A549 (cell line): ENCODE data around the gene DTNB. TPM values are rescaled to one million over a fixed set of nuclear protein-coding genes. Genes with fewer than 3 reads are reported as not detected.

Experiments
- ATAC-seq, 2 experiments: fragments of 200-7000 bp in 1 of 2; fragments of >200 bp in 1 of 2; cut with Nextera tagmentation in 1 of 2; cut with Tn5 transposase in 1 of 2; 3 replicates each; pipeline versions ENCODE4 v1.8.0 to v1.9.1; 2018 to 2020; ENCODE audit warnings: mild to moderate bottlenecking in 1 of 2, moderate library complexity in 1 of 2
- CTCF ChIA-PET: fragments of 300-600 bp; sonication (Branson Sonifier 250); formaldehyde crosslinking; extraction: SDS; loops from one replicate; lab custom pipeline; 2021; ENCODE audit warnings: antibody characterized with exemption, inconsistent platforms; lab: Yijun Ruan, JAX
- POLR2A ChIA-PET: fragments of 350-600 bp; formaldehyde crosslinking; extraction: SDS; loops from one replicate; lab custom pipeline; 2021; ENCODE audit warnings: antibody characterized with exemption, inconsistent platforms; lab: Yijun Ruan, JAX
- DNase-seq, 2 experiments: peaks; one replicate each; pipeline versions ENCODE4 v3.0.0 to v3.0.0-alpha.2; 2011 to 2016; ENCODE audit warnings: low read depth in 1 of 2, low spot score in 1 of 2
- FAIRE-seq: peaks from 2 replicates; lab custom pipeline; 2011; peaks lifted over from hg19 to GRCh38; lab: Jason Lieb, UNC
- H3K27ac ChIP-seq, 2 experiments: fragments of >200 bp; sonication (Bioruptor Twin); formaldehyde crosslinking; 3 replicates each; pipeline ENCODE4 v1.5.1; 2016 to 2017
- H3K4me1 ChIP-seq: fragments of >200 bp; sonication (Bioruptor Twin); formaldehyde crosslinking; 3 replicates; pipeline ENCODE4 v1.6.1; 2016
- H3K4me2 ChIP-seq: fragments of >200 bp; sonication (Bioruptor Twin); formaldehyde crosslinking; 3 replicates; pipeline ENCODE4 v1.6.1; 2016
- H3K4me3 ChIP-seq: fragments of >200 bp; sonication (Bioruptor Twin); formaldehyde crosslinking; 3 replicates; pipeline ENCODE4 v1.5.1; 2016
- H3K9me3 ChIP-seq: fragments of >200 bp; sonication (Bioruptor Twin); formaldehyde crosslinking; 3 replicates; pipeline ENCODE4 v1.6.1; 2016
- BHLHE40 ChIP-seq: IDR thresholded peaks from 2 replicates; pipeline ENCODE4 v1.6.1; 2012; ENCODE audit warnings: low read depth, low read length, inconsistent platforms
- CEBPB ChIP-seq, 2 experiments: fragments of >200 bp in 1 of 2; sonication (Bioruptor Twin) in 1 of 2; formaldehyde crosslinking in 1 of 2; IDR thresholded peaks; 2 replicates each; pipeline ENCODE4 v1.6.1; 2012 to 2016
- CHD2 ChIP-seq: fragments of 150-350 bp; IDR thresholded peaks from 2 replicates; pipeline ENCODE4 v1.6.1; 2014; ENCODE audit warnings: low read length; ENCODE audit not compliant: partially characterized antibody
- EP300 ChIP-seq, 2 experiments: fragments of >200 bp; sonication (Bioruptor Twin); formaldehyde crosslinking; IDR thresholded peaks; 2 replicates in 1 of 2; 3 replicates in 1 of 2; pipeline ENCODE4 v1.6.1; 2016 to 2017
- ESRRA ChIP-seq: fragments of 150-350 bp; IDR thresholded peaks from 2 replicates; pipeline ENCODE4 v1.6.1; 2014; ENCODE audit warnings: mild to moderate bottlenecking, low read length, borderline replicate concordance
- GATA3 ChIP-seq: IDR thresholded peaks from 2 replicates; pipeline ENCODE4 v1.6.1; 2012; ENCODE audit warnings: borderline replicate concordance
- HOXA7 ChIP-seq: fragments of 250-450 bp; sonication (Bioruptor Pico); IDR thresholded peaks from 2 replicates; pipeline ENCODE4 v1.5.0; 2020; ENCODE audit warnings: mild to moderate bottlenecking, moderate library complexity
- HOXB5 ChIP-seq: fragments of 250-450 bp; sonication (Bioruptor Pico); IDR thresholded peaks from 2 replicates; pipeline ENCODE4 v1.5.0; 2020; ENCODE audit warnings: mild to moderate bottlenecking, moderate library complexity
- JUN ChIP-seq, 2 experiments: fragments of >200 bp; sonication (Bioruptor Twin); formaldehyde crosslinking; IDR thresholded peaks; 2 replicates in 1 of 2; 3 replicates in 1 of 2; pipeline ENCODE4 v1.6.1; 2016 to 2017
- KDM1A ChIP-seq: fragments of 200-600 bp; sonication (generic); IDR thresholded peaks from 2 replicates; pipeline ENCODE4 v1.6.1; 2016; ENCODE audit warnings: low read depth, mild to moderate bottlenecking
- KDM5A ChIP-seq: fragments of 200-600 bp; sonication (generic); IDR thresholded peaks from 2 replicates; pipeline ENCODE4 v1.6.1; 2016; ENCODE audit warnings: antibody characterized with exemption, mild to moderate bottlenecking
- MYC ChIP-seq: IDR thresholded peaks from 2 replicates; pipeline ENCODE4 v1.6.1; 2012; ENCODE audit warnings: mild to moderate bottlenecking, inconsistent platforms, low read length, improper control_type of control experiment, borderline replicate concordance
- NPAS2 ChIP-seq: fragments of 250-450 bp; sonication (Bioruptor Pico); IDR thresholded peaks from 2 replicates; pipeline ENCODE4 v1.8.0; 2022; ENCODE audit warnings: mild to moderate bottlenecking, moderate library complexity, borderline replicate concordance
- TFCP2L1 ChIP-seq: fragments of 250-450 bp; sonication (Bioruptor Pico); IDR thresholded peaks from 2 replicates; pipeline ENCODE4 v1.5.0; 2021; ENCODE audit warnings: mild to moderate bottlenecking
- TP53 ChIP-seq: fragments of 250-450 bp; sonication (Bioruptor Pico); IDR thresholded peaks from 2 replicates; pipeline ENCODE4 v1.5.0; 2021; ENCODE audit warnings: mild to moderate bottlenecking, moderate library complexity
- WGBS: methylation state at CpG from one replicate; pipeline ENCODE4 v1.1.6; 2017; ENCODE audit errors: missing lambda C conversion rate; 5-methylcytosine and 5-hydroxymethylcytosine counted together
- polyA plus RNA-seq, 4 experiments: library from polyadenylated mRNA; depleted of rRNA in 3 of 4; stranded (reverse); fragments of >200 nt; fragmentation: RNase III in 1 of 4; extraction: RNeasy Plus Mini Kit Qiagen cat#74134 plus additional on column Dnase treatment in 1 of 4; gene quantifications; 2 replicates in 3 of 4; 3 replicates in 1 of 4; pipeline ENCODE4 v1.2.3, GENCODE V29; 2011 to 2017
- TF ChIP-seq, protein P1 (sequence below): fragments of 150-350 bp; IDR thresholded peaks from 2 replicates; pipeline ENCODE4 v1.6.1; 2014; ENCODE audit warnings: low read depth, mild to moderate bottlenecking, low read length
- TF ChIP-seq, protein P2 (sequence below): fragments of 200-600 bp; sonication (generic); IDR thresholded peaks from 2 replicates; pipeline ENCODE4 v1.6.1; 2016; ENCODE audit warnings: antibody characterized with exemption, mild to moderate bottlenecking, moderate library complexity
- TF ChIP-seq, protein P3 (sequence below): IDR thresholded peaks from 2 replicates; pipeline ENCODE4 v1.6.1; 2012
- TF ChIP-seq, protein P4 (sequence below): fragments of >200 bp; sonication (Bioruptor Twin); formaldehyde crosslinking; IDR thresholded peaks from 2 replicates; pipeline ENCODE4 v1.6.1; 2016

DTNB gene
- polyA plus RNA-seq, 2 of the 4 experiments (the other 2 are of a cell fraction), result 11.2 to 32.6 TPM

DNA sequence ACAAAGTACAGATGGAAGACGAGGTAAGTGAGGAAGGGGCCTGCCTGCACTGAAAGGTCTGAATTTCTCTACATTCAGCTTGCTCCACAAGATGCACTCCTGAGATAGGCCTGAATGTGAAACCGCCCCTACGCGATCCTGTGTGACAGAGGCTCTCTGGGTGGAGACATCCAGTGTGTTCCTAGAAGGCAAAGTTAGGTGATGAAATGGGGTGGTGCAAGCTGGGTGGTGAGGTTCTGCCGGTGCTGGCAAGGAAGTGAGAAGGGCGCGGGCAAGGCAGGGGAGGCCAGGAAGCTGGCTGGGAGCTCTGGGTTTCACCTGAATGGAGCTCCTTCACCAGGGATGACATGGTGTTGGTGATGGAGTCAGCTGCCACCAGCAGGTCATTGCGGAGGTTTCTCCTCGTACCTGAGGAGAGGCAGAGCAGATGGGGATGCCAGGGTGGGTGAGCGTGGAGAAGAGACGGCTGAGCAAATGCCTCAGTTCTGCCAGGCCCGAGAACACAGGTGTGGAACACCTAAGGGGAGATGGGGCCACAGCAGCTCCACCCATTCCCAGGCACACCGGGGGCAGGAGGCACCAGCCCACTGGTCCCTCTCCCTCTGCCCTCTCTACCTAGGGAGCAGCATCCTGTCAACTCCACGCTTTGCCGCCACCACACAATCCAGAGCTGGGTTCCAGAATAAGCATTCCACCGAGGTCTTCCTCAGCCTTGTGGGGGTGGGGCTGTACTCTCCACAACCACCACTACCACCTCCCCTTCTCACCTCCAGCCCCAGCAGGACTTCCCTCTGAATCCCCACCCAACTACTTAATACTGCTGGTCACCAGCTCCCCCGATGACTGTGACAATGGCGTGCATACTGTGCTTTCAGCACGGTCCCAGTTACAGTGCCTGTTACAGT, 286.2 kb downstream of the DTNB start:
- no peak; a peak in 1 of 6 replicates for ATAC-seq
- Histone ChIP-seq H3K4me1 (no peaks in the 10 kb centered on the region), H3K27ac (no peak overlapping the region), H3K9me3 (no peaks in the 10 kb centered on the region), H3K4me2 (no peak overlapping the region), H3K4me3 (no peak overlapping the region)
- FAIRE-seq, result no peak
- no peak for TF ChIP-seq CEBPB (IDR thresholded peaks at IDR 0.05)
- TF ChIP-seq JUN (IDR thresholded peaks at IDR 0.05), result no peak
- TF ChIP-seq HOXA7 (CRISPR knock-in tag), result no peak
- no peak for TF ChIP-seq TFCP2L1
- TF ChIP-seq, protein P1, sequence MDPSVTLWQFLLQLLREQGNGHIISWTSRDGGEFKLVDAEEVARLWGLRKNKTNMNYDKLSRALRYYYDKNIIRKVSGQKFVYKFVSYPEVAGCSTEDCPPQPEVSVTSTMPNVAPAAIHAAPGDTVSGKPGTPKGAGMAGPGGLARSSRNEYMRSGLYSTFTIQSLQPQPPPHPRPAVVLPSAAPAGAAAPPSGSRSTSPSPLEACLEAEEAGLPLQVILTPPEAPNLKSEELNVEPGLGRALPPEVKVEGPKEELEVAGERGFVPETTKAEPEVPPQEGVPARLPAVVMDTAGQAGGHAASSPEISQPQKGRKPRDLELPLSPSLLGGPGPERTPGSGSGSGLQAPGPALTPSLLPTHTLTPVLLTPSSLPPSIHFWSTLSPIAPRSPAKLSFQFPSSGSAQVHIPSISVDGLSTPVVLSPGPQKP, result no peak
- TF ChIP-seq NPAS2 (CRISPR knock-in tag), result no peak
- TF ChIP-seq, protein P2, sequence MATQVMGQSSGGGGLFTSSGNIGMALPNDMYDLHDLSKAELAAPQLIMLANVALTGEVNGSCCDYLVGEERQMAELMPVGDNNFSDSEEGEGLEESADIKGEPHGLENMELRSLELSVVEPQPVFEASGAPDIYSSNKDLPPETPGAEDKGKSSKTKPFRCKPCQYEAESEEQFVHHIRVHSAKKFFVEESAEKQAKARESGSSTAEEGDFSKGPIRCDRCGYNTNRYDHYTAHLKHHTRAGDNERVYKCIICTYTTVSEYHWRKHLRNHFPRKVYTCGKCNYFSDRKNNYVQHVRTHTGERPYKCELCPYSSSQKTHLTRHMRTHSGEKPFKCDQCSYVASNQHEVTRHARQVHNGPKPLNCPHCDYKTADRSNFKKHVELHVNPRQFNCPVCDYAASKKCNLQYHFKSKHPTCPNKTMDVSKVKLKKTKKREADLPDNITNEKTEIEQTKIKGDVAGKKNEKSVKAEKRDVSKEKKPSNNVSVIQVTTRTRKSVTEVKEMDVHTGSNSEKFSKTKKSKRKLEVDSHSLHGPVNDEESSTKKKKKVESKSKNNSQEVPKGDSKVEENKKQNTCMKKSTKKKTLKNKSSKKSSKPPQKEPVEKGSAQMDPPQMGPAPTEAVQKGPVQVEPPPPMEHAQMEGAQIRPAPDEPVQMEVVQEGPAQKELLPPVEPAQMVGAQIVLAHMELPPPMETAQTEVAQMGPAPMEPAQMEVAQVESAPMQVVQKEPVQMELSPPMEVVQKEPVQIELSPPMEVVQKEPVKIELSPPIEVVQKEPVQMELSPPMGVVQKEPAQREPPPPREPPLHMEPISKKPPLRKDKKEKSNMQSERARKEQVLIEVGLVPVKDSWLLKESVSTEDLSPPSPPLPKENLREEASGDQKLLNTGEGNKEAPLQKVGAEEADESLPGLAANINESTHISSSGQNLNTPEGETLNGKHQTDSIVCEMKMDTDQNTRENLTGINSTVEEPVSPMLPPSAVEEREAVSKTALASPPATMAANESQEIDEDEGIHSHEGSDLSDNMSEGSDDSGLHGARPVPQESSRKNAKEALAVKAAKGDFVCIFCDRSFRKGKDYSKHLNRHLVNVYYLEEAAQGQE, result no peak
- no peak for TF ChIP-seq HOXB5
- no peak for TF ChIP-seq KDM1A
- TF ChIP-seq TP53, result no peak
- TF ChIP-seq MYC, result no peak
- TF ChIP-seq BHLHE40, result no peak
- TF ChIP-seq EP300 (IDR thresholded peaks at IDR 0.05), result no peak
- TF ChIP-seq ESRRA, result no peak
- no peak for TF ChIP-seq KDM5A
- TF ChIP-seq, protein P3, sequence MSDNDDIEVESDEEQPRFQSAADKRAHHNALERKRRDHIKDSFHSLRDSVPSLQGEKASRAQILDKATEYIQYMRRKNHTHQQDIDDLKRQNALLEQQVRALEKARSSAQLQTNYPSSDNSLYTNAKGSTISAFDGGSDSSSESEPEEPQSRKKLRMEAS, result no peak
- TF ChIP-seq, protein P4, sequence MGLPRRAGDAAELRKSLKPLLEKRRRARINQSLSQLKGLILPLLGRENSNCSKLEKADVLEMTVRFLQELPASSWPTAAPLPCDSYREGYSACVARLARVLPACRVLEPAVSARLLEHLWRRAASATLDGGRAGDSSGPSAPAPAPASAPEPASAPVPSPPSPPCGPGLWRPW, result no peak
- no peak for TF ChIP-seq GATA3
- WGBS, result 86% methylated on average over 19 of the region's 19 CpGs
- POLR2A ChIA-PET, result no interaction called here
- no peak for DNase-seq
- CTCF ChIA-PET, result interaction anchor here (0.7 to 7.9 kb wide), 8 partner anchors 11 to 172 kb away, joined by 3 to 92 read pairs (median 4); no protein-coding TSS in a partner anchor

DNA sequence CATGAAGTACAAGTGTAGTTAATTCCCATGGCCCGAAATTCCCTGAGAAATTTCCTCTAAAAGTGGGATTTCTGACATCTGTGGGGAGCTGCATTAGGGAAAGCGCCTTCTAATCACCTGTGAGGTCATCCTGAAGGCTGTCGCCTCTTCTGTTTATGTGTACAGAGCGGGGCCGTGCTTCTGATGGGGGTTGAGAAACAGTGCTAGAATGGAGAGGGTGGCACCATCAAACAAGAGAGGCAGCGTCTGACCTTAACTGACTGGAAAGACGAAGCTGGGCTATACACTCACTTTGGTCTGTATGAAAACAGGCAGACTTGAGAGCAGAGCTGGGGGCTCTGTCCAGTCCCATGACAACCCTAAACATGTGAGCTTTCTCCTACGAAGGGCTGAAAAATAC, 287.5 kb downstream of the DTNB start:
- Histone ChIP-seq H3K4me2 (no peak overlapping the region), H3K27ac (no peak overlapping the region), H3K9me3 (no peaks in the 10 kb centered on the region), H3K4me1 (no peaks in the 10 kb centered on the region), H3K4me3 (no peak overlapping the region)
- FAIRE-seq, result no peak
- WGBS, result 72% methylated on average over 8 of the region's 8 CpGs
- ChIA-PET POLR2A (no interaction called here), CTCF (interaction anchor here (0.6 to 7.9 kb wide), 8 partner anchors 9 to 135 kb away, joined by 3 to 92 read pairs (median 4); no protein-coding TSS in a partner anchor)
- DNase-seq, result no peak
- TF ChIP-seq CHD2, result no peak
- TF ChIP-seq, protein P4, result no peak
- ATAC-seq, result no peak
